Measurements from ENCODE around the gene IFT80. TPM values are rescaled to one million over a fixed set of nuclear protein-coding genes. Genes with fewer than 3 reads are reported as not detected.

IFT80 gene
- total and polyA plus RNA-seq, 2 experiments from 2014 or later, result 14.1 to 33.0 TPM

- no peak for TF ChIP-seq ZNF462 (CRISPR knock-in tag; IDR thresholded peaks at IDR 0.05)
These were observed 4.9 kb upstream of the IFT80 start (continued) for GRCh38 chr3:160403796-160404470.

GRCh38 chr3:160403028-160403545 lies 4.1 kb upstream of the IFT80 start:
- no peak overlapping the region for H3K27ac ChIP-seq (ENCODE audit: low read depth)
- TF ChIP-seq STAT1 (IDR thresholded peaks at IDR 0.05; ENCODE audit: unreplicated experiment) (no peak), ZNF114 (CRISPR knock-in tag; IDR thresholded peaks at IDR 0.05) (no peak), EZH2 (IDR thresholded peaks at IDR 0.05; ENCODE audit: low read depth, unreplicated experiment) (no peak), ZNF462 (CRISPR knock-in tag; IDR thresholded peaks at IDR 0.05) (no peak), CTCF (conservative IDR thresholded peaks at IDR 0.05; ENCODE audit: low read depth in 2 of 2) (no peak), ZNF331 (CRISPR knock-in tag; IDR thresholded peaks at IDR 0.05; ENCODE audit: low read depth) (no peak)

More at GRCh38 chr3:160403028-160403545, 4.1 kb upstream of the IFT80 start:
- peak overlapping the region; percentile 65; the same call in 1 of the 2 replicates for H3K27ac Mint-ChIP-seq
- Histone ChIP-seq H3K4me1 (ENCODE audit: insufficient read depth) (peaks cover 14% of the 10 kb centered on the region; the same call in 1 of the 2 replicates), H2AFZ (no peak overlapping the region), H3K4me2 (peak overlapping the region; percentile 81), H3K4me3 (peak overlapping the region; percentile 60), H3K9me2 (ENCODE audit: insufficient read depth) (no peaks in the 10 kb centered on the region), H3K36me3 (ENCODE audit: insufficient read depth) (peaks cover 15% of the 10 kb centered on the region; the same call in 1 of the 2 replicates), H3F3A (replicated peaks; ENCODE audit: low read depth) (no peaks in the 10 kb centered on the region), H3K79me2 (replicated peaks; ENCODE audit: insufficient read depth) (peaks cover 83% of the 10 kb centered on the region), H3K27me3 (ENCODE audit: insufficient read depth) (no peaks in the 10 kb centered on the region), H4K20me1 (replicated peaks; ENCODE audit: insufficient read depth) (peaks cover 32% of the 10 kb centered on the region)
- DNase-seq (ENCODE audit: low spot score) (no peak), ATAC-seq (no peak)
- peaks cover 4% of the 10 kb centered on the region; the same call in 1 of the 3 replicates for H3K9me3 Mint-ChIP-seq
- peaks cover 25% of the 10 kb centered on the region for H3K4me1 Mint-ChIP-seq
- peaks cover 21% of the 10 kb centered on the region for H3K27me3 Mint-ChIP-seq (ENCODE audit: insufficient read depth, low read depth, poor library complexity)
- peak overlapping the region; percentile 98 for H3K4me3 Mint-ChIP-seq
- H3K36me3 Mint-ChIP-seq (ENCODE audit: low read depth), result peaks cover 46% of the 10 kb centered on the region

Data from GM23338 (cell line).